SK-N-SH treated with all-trans-retinoic acid at 6 μM for 48 hours (cell line): ENCODE data around the gene ORAI3.

Experiments
- ATAC-seq: fragments of 200-7000 bp; cut with Tn5 transposase; 3 replicates; pipeline ENCODE4 v1.9.1; 2020; ENCODE audit warnings: mild to moderate bottlenecking, moderate library complexity
- ARNTL ChIP-seq: fragments of 450-650 bp; formaldehyde crosslinking; IDR thresholded peaks from 2 replicates; pipeline ENCODE4 v1.5.0; 2020; ENCODE audit warnings: low read depth, mild to moderate bottlenecking, moderate library complexity, borderline replicate concordance
- BACH2 ChIP-seq: fragments of 250-450 bp; sonication (Bioruptor Pico); IDR thresholded peaks from 2 replicates; pipeline ENCODE4 v1.9.0; 2021; ENCODE audit warnings: mild to moderate bottlenecking, borderline replicate concordance
- ESRRG ChIP-seq: fragments of 250-450 bp; sonication (Bioruptor Pico); IDR thresholded peaks from 2 replicates; pipeline ENCODE4 v1.6.1; 2021; ENCODE audit warnings: mild to moderate bottlenecking
- GLIS3 ChIP-seq: fragments of 250-450 bp; sonication (Bioruptor Pico); IDR thresholded peaks from 2 replicates; pipeline ENCODE4 v1.5.0; 2020; ENCODE audit warnings: mild to moderate bottlenecking, moderate library complexity
- ISL1 ChIP-seq: fragments of 250-450 bp; sonication (Bioruptor Pico); IDR thresholded peaks from 2 replicates; pipeline ENCODE4 v2.1.2; 2022; ENCODE audit warnings: mild to moderate bottlenecking, moderate library complexity
- OSR1 ChIP-seq: fragments of 250-450 bp; sonication (Bioruptor Pico); IDR thresholded peaks from 2 replicates; pipeline ENCODE4 v1.8.0; 2022; ENCODE audit warnings: moderate library complexity, mild to moderate bottlenecking, inconsistent platforms
- RARB ChIP-seq: fragments of 250-450 bp; sonication (Bioruptor Pico); IDR thresholded peaks from 2 replicates; pipeline ENCODE4 v1.8.0; 2021; ENCODE audit warnings: mild to moderate bottlenecking, moderate library complexity
- SNAI2 ChIP-seq: fragments of 250-450 bp; sonication (Bioruptor Pico); IDR thresholded peaks from 2 replicates; pipeline ENCODE4 v1.5.0; 2020; ENCODE audit warnings: mild to moderate bottlenecking, moderate library complexity
- TCF4 ChIP-seq: fragments of 250-450 bp; sonication (Bioruptor Pico); IDR thresholded peaks from 2 replicates; pipeline ENCODE4 v1.8.0; 2021; ENCODE audit warnings: mild to moderate bottlenecking, moderate library complexity, borderline replicate concordance
- ZC3H10 ChIP-seq: fragments of 250-450 bp; sonication (Bioruptor Pico); IDR thresholded peaks from 2 replicates; pipeline ENCODE4 v1.5.1; 2021; ENCODE audit warnings: mild to moderate bottlenecking, moderate library complexity
- ZNF565 ChIP-seq: fragments of 450-650 bp; formaldehyde crosslinking; conservative IDR thresholded peaks from 2 replicates; pipeline ENCODE4 v1.5.0; 2020; ENCODE audit warnings: low read depth, mild to moderate bottlenecking, moderate library complexity
- ZNF70 ChIP-seq: fragments of 450-650 bp; formaldehyde crosslinking; IDR thresholded peaks from 2 replicates; pipeline ENCODE4 v1.5.0; 2020; ENCODE audit warnings: mild to moderate bottlenecking, moderate library complexity
- ZNF8 ChIP-seq: fragments of 450-650 bp; formaldehyde crosslinking; IDR thresholded peaks from 2 replicates; pipeline ENCODE4 v1.5.0; 2020; ENCODE audit warnings: mild to moderate bottlenecking, moderate library complexity
- TF ChIP-seq, protein P1 (sequence below): fragments of 250-450 bp; sonication (Bioruptor Pico); IDR thresholded peaks from 2 replicates; pipeline ENCODE4 v1.5.1; 2021; ENCODE audit warnings: mild to moderate bottlenecking, moderate library complexity
- TF ChIP-seq, protein P2 (sequence below): fragments of 250-450 bp; sonication (Bioruptor Pico); IDR thresholded peaks from 2 replicates; pipeline ENCODE4 v1.5.0; 2020; ENCODE audit warnings: mild to moderate bottlenecking, moderate library complexity
- TF ChIP-seq, protein P3 (sequence below): fragments of 250-450 bp; sonication (Bioruptor Pico); IDR thresholded peaks from 2 replicates; pipeline ENCODE4 v1.5.1; 2020; ENCODE audit warnings: low read depth, mild to moderate bottlenecking, moderate library complexity
- TF ChIP-seq, protein P4 (sequence below): fragments of 250-450 bp; sonication (Bioruptor Pico); IDR thresholded peaks from 2 replicates; pipeline ENCODE4 v1.8.0; 2020; ENCODE audit warnings: mild to moderate bottlenecking, moderate library complexity, borderline replicate concordance

The ORAI3 gene

DNA sequence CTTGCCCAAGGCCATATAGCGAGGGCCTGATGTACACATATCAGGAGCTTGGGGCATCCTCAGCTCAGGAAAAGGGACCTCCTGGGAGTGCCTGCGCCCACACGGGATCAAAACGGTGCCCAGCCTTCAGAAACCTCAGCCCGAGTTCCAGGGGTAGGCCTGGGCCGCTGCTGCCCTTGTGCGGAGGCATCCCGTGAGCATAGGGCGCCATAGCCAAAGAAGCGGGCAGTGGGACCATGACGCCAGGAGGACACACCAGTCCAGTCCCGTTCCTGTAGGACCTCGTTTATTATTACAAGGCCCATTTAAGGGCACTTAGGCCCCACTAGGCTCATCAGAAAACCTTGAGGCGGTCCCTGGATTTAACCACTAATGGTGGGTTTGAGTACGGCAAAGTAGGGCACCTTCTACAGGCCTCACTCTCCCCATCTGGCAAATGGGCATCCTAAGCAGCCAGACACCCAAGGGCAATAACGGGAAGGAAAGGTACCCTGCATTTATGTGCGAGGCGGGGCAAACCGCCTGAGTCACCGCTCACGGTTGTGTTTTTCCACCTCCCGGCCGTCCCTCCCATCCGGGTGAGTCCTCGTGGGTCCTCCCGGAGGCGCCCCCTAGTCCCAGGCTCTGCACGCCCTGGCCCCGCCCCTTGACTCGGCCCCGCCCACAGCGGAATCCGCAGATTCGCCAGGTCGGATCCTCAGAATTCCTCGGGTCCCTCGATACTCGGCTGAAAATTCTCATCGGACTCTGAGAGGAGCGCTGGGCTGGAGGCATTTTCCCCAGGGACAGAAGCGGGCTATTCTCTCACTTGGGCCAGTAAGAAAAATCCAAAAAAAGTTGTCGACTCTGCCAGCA lies 8.0 kb downstream of the ORAI3 start:
- peak; percentile 79 for ATAC-seq
- TF ChIP-seq ZNF8 (CRISPR knock-in tag), result no peak
- TF ChIP-seq ZC3H10 (CRISPR knock-in tag), result peak; percentile 66
- TF ChIP-seq, protein P1, sequence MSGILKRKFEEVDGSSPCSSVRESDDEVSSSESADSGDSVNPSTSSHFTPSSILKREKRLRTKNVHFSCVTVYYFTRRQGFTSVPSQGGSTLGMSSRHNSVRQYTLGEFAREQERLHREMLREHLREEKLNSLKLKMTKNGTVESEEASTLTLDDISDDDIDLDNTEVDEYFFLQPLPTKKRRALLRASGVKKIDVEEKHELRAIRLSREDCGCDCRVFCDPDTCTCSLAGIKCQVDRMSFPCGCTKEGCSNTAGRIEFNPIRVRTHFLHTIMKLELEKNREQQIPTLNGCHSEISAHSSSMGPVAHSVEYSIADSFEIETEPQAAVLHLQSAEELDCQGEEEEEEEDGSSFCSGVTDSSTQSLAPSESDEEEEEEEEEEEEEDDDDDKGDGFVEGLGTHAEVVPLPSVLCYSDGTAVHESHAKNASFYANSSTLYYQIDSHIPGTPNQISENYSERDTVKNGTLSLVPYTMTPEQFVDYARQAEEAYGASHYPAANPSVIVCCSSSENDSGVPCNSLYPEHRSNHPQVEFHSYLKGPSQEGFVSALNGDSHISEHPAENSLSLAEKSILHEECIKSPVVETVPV (CRISPR knock-in tag), result 0 out of 2 replicates have a peak, but pooled peaks have one; percentile 6
- TF ChIP-seq, protein P2, sequence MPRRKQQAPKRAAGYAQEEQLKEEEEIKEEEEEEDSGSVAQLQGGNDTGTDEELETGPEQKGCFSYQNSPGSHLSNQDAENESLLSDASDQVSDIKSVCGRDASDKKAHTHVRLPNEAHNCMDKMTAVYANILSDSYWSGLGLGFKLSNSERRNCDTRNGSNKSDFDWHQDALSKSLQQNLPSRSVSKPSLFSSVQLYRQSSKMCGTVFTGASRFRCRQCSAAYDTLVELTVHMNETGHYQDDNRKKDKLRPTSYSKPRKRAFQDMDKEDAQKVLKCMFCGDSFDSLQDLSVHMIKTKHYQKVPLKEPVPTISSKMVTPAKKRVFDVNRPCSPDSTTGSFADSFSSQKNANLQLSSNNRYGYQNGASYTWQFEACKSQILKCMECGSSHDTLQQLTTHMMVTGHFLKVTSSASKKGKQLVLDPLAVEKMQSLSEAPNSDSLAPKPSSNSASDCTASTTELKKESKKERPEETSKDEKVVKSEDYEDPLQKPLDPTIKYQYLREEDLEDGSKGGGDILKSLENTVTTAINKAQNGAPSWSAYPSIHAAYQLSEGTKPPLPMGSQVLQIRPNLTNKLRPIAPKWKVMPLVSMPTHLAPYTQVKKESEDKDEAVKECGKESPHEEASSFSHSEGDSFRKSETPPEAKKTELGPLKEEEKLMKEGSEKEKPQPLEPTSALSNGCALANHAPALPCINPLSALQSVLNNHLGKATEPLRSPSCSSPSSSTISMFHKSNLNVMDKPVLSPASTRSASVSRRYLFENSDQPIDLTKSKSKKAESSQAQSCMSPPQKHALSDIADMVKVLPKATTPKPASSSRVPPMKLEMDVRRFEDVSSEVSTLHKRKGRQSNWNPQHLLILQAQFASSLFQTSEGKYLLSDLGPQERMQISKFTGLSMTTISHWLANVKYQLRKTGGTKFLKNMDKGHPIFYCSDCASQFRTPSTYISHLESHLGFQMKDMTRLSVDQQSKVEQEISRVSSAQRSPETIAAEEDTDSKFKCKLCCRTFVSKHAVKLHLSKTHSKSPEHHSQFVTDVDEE (CRISPR knock-in tag), result no peak
- TF ChIP-seq ARNTL (CRISPR knock-in tag), result no peak
- TF ChIP-seq ZNF70 (CRISPR knock-in tag), result no peak

DNA sequence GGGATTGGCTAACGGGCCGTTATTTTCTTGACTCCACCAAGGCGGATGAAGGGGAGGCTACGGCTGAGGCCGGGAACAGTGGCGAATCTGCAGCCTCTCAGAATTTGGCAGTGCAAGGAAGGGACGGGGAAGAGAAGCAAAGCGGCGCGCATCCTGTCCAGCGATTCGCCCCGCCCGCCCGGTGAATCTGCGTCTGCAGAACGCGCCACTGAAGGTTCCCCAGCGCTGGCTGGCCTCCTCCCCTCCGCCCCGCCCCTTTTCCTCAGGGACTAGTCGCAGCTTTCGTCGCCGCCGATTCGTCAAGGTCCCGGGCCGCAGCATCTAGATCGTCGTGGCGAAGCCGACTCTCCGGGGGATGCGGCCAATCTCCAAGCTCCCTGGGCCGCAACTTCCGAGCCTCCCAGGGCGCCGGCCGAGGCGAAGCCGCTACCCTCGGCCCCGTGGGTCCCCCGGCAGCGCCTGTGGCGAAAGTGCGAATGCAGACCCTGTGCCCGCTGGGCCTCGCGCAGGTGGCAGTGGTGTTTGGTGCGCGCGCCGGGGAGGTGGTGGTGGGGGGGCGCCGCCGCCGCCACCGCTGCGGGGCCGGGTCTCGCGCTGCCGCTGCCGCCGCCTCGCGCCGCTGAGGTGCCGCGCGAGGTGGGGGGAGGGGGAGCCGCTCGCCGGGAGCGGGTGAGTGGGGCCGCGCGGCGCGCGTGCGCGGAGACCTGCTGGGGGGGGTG lies 8.7 kb downstream of the ORAI3 start, which contains the start of gene SETD1A:
TSS of gene SETD1A (plus strand) at position 299 of the 719 bp plus-strand sequence. CDS start 978 bp downstream, outside the sequence.
- peak; percentile 83 for ATAC-seq
- TF ChIP-seq SNAI2 (CRISPR knock-in tag), result peak; percentile 25; the same call in 1 of the 2 replicates
- no peak for TF ChIP-seq BACH2 (CRISPR knock-in tag)
- TF ChIP-seq, protein P3, sequence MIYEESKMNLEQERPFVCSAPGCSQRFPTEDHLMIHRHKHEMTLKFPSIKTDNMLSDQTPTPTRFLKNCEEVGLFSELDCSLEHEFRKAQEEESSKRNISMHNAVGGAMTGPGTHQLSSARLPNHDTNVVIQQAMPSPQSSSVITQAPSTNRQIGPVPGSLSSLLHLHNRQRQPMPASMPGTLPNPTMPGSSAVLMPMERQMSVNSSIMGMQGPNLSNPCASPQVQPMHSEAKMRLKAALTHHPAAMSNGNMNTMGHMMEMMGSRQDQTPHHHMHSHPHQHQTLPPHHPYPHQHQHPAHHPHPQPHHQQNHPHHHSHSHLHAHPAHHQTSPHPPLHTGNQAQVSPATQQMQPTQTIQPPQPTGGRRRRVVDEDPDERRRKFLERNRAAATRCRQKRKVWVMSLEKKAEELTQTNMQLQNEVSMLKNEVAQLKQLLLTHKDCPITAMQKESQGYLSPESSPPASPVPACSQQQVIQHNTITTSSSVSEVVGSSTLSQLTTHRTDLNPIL (CRISPR knock-in tag), result no peak
- 0 out of 2 replicates have a peak, but pooled peaks have one; percentile 2 for TF ChIP-seq GLIS3 (CRISPR knock-in tag)
- TF ChIP-seq, protein P2 (CRISPR knock-in tag), result 0 out of 2 replicates have a peak, but pooled peaks have one; percentile 10
- TF ChIP-seq, all 23 proteins: peak for 3

DNA sequence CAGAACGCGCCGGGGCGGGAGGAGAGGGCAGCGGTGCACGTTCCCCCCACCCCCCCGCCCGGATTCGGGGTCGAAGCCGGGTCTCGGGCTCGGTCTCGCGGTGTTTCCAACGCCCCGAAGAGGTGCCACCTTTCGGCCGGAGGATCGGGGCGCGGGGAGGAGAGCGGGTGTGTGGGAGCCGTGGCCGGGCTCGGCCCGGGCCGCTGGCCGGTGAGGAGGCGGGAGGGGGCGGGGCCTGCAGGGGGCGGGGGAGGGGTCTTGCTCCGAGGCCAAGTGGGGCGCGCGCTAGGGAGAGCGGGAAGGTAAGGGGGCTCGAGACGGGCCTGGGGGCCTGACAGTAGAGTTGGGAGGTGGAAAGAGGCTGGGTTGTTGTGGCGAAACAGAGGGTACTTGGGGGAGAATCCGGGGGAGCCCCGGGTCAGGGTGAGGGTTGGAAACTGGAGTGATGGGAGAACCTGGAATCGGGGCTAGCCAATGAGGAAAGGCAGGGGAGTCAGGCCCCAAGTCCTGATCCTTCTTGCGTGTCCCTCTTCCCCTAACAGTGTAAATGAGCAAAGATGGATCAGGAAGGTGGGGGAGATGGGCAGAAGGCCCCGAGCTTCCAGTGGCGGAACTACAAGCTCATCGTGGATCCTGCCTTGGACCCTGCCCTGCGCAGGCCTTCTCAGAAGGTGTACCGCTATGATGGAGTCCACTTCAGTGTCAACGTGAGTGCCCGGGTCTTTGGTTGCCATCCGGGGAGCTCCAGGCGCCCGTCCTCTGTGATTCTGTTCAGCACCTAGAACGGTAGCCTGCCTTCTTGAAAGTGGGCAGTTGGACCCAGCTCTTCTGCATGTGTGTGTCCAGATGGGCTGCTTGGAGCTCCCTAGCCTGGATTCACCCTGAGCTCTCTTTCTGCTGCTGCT lies 9.6 kb downstream of the ORAI3 start:
- peak; percentile 25 for ATAC-seq
- TF ChIP-seq RARB (CRISPR knock-in tag) (no peak), OSR1 (CRISPR knock-in tag) (no peak), ISL1 (CRISPR knock-in tag) (no peak), ZNF565 (CRISPR knock-in tag) (no peak), ESRRG (CRISPR knock-in tag) (no peak), ZC3H10 (CRISPR knock-in tag) (no peak), TCF4 (CRISPR knock-in tag) (no peak), SNAI2 (CRISPR knock-in tag) (no peak)
- TF ChIP-seq, protein P2 (CRISPR knock-in tag), result no peak
- TF ChIP-seq, protein P1 (CRISPR knock-in tag), result no peak
- TF ChIP-seq, protein P4, sequence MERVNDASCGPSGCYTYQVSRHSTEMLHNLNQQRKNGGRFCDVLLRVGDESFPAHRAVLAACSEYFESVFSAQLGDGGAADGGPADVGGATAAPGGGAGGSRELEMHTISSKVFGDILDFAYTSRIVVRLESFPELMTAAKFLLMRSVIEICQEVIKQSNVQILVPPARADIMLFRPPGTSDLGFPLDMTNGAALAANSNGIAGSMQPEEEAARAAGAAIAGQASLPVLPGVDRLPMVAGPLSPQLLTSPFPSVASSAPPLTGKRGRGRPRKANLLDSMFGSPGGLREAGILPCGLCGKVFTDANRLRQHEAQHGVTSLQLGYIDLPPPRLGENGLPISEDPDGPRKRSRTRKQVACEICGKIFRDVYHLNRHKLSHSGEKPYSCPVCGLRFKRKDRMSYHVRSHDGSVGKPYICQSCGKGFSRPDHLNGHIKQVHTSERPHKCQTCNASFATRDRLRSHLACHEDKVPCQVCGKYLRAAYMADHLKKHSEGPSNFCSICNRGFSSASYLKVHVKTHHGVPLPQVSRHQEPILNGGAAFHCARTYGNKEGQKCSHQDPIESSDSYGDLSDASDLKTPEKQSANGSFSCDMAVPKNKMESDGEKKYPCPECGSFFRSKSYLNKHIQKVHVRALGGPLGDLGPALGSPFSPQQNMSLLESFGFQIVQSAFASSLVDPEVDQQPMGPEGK, result no peak
